K562 (cell line): Measurements from ENCODE around the gene CNR2. TPM values are rescaled to one million over a fixed set of nuclear protein-coding genes. Genes with fewer than 3 reads are reported as not detected.
A peak's percentile ranks its signal among the peaks of the same experiment; 100 is the strongest.

Experiments
- ATF1 ChIP-seq, 2 experiments: fragments of 450-650 bp in 1 of 2; IDR thresholded peaks; 2 replicates each; pipeline ENCODE4 v1.6.1; 2016; ENCODE audit warnings: missing compliant biosample characterization in 1 of 2, missing genetic modification characterization in 1 of 2
- E2F6 ChIP-seq, 2 experiments: IDR thresholded peaks; 2 replicates each; pipeline ENCODE4 v1.6.1; 2011; ENCODE audit warnings: borderline replicate concordance in 1 of 2, control low read depth in 1 of 2, low read depth in 1 of 2, low read length in 1 of 2, mild to moderate bottlenecking in 1 of 2, mixed read lengths in 1 of 2, moderate library complexity in 1 of 2; ENCODE audit not compliant: insufficient read depth in 1 of 2, insufficient read length in 1 of 2, poor library complexity in 1 of 2, severe bottlenecking in 1 of 2; ENCODE audit errors: extremely low read depth in 1 of 2
- EP400 ChIP-seq: fragments of 450-650 bp; IDR thresholded peaks from 2 replicates; pipeline ENCODE4 v1.6.1; 2017; ENCODE audit warnings: antibody characterized with exemption, mild to moderate bottlenecking, moderate library complexity
- GTF2F1 ChIP-seq: IDR thresholded peaks from 2 replicates; pipeline ENCODE4 v1.6.1; 2011; ENCODE audit warnings: low read depth, low read length, improper control_type of control experiment
- HBP1 ChIP-seq: fragments of 450-650 bp; formaldehyde crosslinking; IDR thresholded peaks from 2 replicates; pipeline ENCODE4 v1.4.0; 2022; ENCODE audit warnings: missing genetic modification characterization
- MYC ChIP-seq, 2 experiments: fragments of 250-450 bp in 1 of 2; sonication (Bioruptor Pico) in 1 of 2; IDR thresholded peaks; 2 replicates each; pipeline versions ENCODE4 v1.5.1 to v1.6.1; 2012 to 2021; ENCODE audit warnings: low read depth in 2 of 2, borderline replicate concordance in 1 of 2, improper control_type of control experiment in 1 of 2, low read length in 1 of 2, mild to moderate bottlenecking in 1 of 2, moderate library complexity in 1 of 2
- NONO ChIP-seq, 2 experiments: fragments of 200-400 bp in 1 of 2; fragments of 450-650 bp in 1 of 2; formaldehyde crosslinking in 1 of 2; IDR thresholded peaks; 2 replicates each; pipeline ENCODE4 v1.6.1; 2017; ENCODE audit warnings: low read depth in 2 of 2, mild to moderate bottlenecking in 2 of 2, moderate library complexity in 2 of 2, low read length in 1 of 2
- RB1 ChIP-seq: fragments of 450-650 bp; IDR thresholded peaks from 2 replicates; pipeline ENCODE4 v1.6.1; 2017; ENCODE audit warnings: low read depth, mild to moderate bottlenecking
- SETDB1 ChIP-seq: IDR thresholded peaks from one replicate; pipeline ENCODE4 v1.6.1; 2012; ENCODE audit warnings: low read length, control low read depth, inconsistent platforms
- SIN3A ChIP-seq, 2 experiments: fragments of 150-350 bp in 1 of 2; IDR thresholded peaks; 2 replicates each; pipeline ENCODE4 v1.6.1; 2011 to 2016; ENCODE audit warnings: borderline replicate concordance in 2 of 2, low read depth in 2 of 2, low read length in 2 of 2, mild to moderate bottlenecking in 2 of 2, moderate library complexity in 2 of 2; ENCODE audit not compliant: control insufficient read depth in 1 of 2
- TCFL5 ChIP-seq: fragments of 250-450 bp; sonication (Bioruptor Pico); conservative IDR thresholded peaks from 2 replicates; pipeline ENCODE4 v1.6.1; 2021; ENCODE audit warnings: mild to moderate bottlenecking, moderate library complexity, matching md5 sums
- TEAD1 ChIP-seq, 2 experiments: fragments of 450-650 bp in 1 of 2; sonication (generic) in 1 of 2; formaldehyde crosslinking; IDR thresholded peaks; 2 replicates each; pipeline versions ENCODE4 v1.4.0 to v1.8.0; 2020 to 2022; ENCODE audit warnings: mild to moderate bottlenecking in 2 of 2, missing genetic modification reagents in 1 of 2
- TOE1 ChIP-seq, 2 experiments: fragments of 450-650 bp in 1 of 2; sonication (generic) in 1 of 2; formaldehyde crosslinking in 1 of 2; IDR thresholded peaks; 2 replicates each; pipeline versions ENCODE4 v1.7.1 to v1.8.0; 2016 to 2022; ENCODE audit warnings: borderline replicate concordance in 2 of 2, mild to moderate bottlenecking in 2 of 2, antibody characterized with exemption in 1 of 2, inconsistent platforms in 1 of 2, low read depth in 1 of 2, missing genetic modification reagents in 1 of 2, moderate library complexity in 1 of 2
- XRCC3 ChIP-seq: fragments of 450-650 bp; IDR thresholded peaks from 2 replicates; pipeline ENCODE4 v1.6.1; 2017; ENCODE audit warnings: mild to moderate bottlenecking, moderate library complexity
- YY1 ChIP-seq, 3 experiments: IDR thresholded peaks; 2 replicates each; pipeline ENCODE4 v1.6.1; 2011; ENCODE audit warnings: low read length in 2 of 3, mild to moderate bottlenecking in 2 of 3, moderate library complexity in 2 of 3, borderline replicate concordance in 1 of 3, control low read depth in 1 of 3, low read depth in 1 of 3; ENCODE audit not compliant: insufficient read depth in 3 of 3, insufficient replicate concordance in 2 of 3, control insufficient read depth in 1 of 3, insufficient read length in 1 of 3; ENCODE audit errors: extremely low read depth in 1 of 3
- ZNF197 ChIP-seq: fragments of 200-800 bp; sonication (Bioruptor generic); IDR thresholded peaks from 2 replicates; pipeline ENCODE4 v1.6.1; 2016; ENCODE audit warnings: low read depth, missing genetic modification characterization, missing compliant biosample characterization
- ZNF408 ChIP-seq: fragments of 250-450 bp; sonication (Bioruptor Pico); IDR thresholded peaks from 2 replicates; pipeline ENCODE4 v1.4.0; 2020; ENCODE audit warnings: low read depth, mild to moderate bottlenecking, moderate library complexity
- polyA plus RNA-seq, 8 experiments: library from polyadenylated mRNA; depleted of rRNA in 4 of 8; stranded (reverse) in 5 of 8; unstranded in 3 of 8; fragments of >200 nt; fragmentation: Nextera tagmentation in 2 of 8; fragmentation: Illumina TruSeq in 1 of 8; extraction: Ambion mirVana in 2 of 8; extraction: Trizol in 1 of 8; gene quantifications; 2 replicates each; pipeline versions ENCODE4 v1.2.1 to v1.2.3, GENCODE V29; 2011 to 2014; ENCODE audit warnings: inconsistent platforms in 1 of 8, missing spikeins in 1 of 8
- total RNA-seq, 7 experiments: library from RNA; depleted of rRNA in 6 of 7; stranded (reverse); fragments of >200 nt in 6 of 7; fragmentation: Illumina TruSeq in 2 of 7; extraction: Trizol in 2 of 7; gene quantifications; 2 replicates each; pipeline versions ENCODE4 v1.2.1 to v1.2.3, GENCODE V29; 2011 to 2021; ENCODE audit warnings: low replicate concordance in 1 of 7
- TF ChIP-seq, protein P1 (sequence below): IDR thresholded peaks from 2 replicates; pipeline ENCODE4 v1.6.1; 2014; ENCODE audit warnings: antibody characterized with exemption
- TF ChIP-seq, protein P2 (sequence below): fragments of 450-650 bp; formaldehyde crosslinking; IDR thresholded peaks from 2 replicates; pipeline ENCODE4 v1.4.0; 2022; ENCODE audit warnings: mild to moderate bottlenecking, moderate library complexity

Gene CNR2
- total and polyA plus RNA-seq, 9 of the 15 experiments (the other 6 are each of a cell fraction or from before 2014, with no cell fraction given), result not detected

GRCh38 chr1:23825076-23825761 lies 87.9 kb downstream of the CNR2 start, which contains the start of gene HMGCL (continued):
- peak; percentile 23 to 55 for TF ChIP-seq E2F6 (IDR thresholded peaks at IDR 0.05; ENCODE audit: borderline replicate concordance in 1 of 2, extremely low read depth in 1 of 2, insufficient read depth in 1 of 2, insufficient read length in 1 of 2, low read depth in 1 of 2, low read length in 1 of 2, poor library complexity in 1 of 2, severe bottlenecking in 1 of 2)
- TF ChIP-seq YY1 (IDR thresholded peaks at IDR 0.05; ENCODE audit: borderline replicate concordance in 1 of 3, control insufficient read depth in 1 of 3, extremely low read depth in 1 of 3, insufficient read depth in 3 of 3, insufficient read length in 1 of 3, insufficient replicate concordance in 2 of 3, low read depth in 1 of 3, low read length in 2 of 3), result peak; percentile 85 to 99 (median 98)
- TF ChIP-seq GTF2F1, result no peak
- peak; percentile 76; the same call in 1 of the 2 replicates for TF ChIP-seq EP400
- TF ChIP-seq ZNF408 (CRISPR knock-in tag), result no peak
- TF ChIP-seq SIN3A (IDR thresholded peaks at IDR 0.05; ENCODE audit: borderline replicate concordance in 2 of 2, control insufficient read depth in 1 of 2, low read depth in 2 of 2, low read length in 2 of 2), result peak; percentile 94 to 97
- TF ChIP-seq, protein P1, sequence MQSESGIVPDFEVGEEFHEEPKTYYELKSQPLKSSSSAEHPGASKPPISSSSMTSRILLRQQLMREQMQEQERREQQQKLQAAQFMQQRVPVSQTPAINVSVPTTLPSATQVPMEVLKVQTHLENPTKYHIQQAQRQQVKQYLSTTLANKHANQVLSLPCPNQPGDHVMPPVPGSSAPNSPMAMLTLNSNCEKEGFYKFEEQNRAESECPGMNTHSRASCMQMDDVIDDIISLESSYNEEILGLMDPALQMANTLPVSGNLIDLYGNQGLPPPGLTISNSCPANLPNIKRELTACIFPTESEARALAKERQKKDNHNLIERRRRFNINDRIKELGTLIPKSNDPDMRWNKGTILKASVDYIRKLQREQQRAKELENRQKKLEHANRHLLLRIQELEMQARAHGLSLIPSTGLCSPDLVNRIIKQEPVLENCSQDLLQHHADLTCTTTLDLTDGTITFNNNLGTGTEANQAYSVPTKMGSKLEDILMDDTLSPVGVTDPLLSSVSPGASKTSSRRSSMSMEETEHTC, result peak; percentile 99
- peak; percentile 84 for TF ChIP-seq SETDB1
- no peak for TF ChIP-seq HBP1 (CRISPR knock-in tag)
- peak in 1 of 2 experiments; percentile 62; a peak in 1 of 4 replicates for TF ChIP-seq TEAD1 (CRISPR knock-in tag; IDR thresholded peaks at IDR 0.05)
- peak in 1 of 2 experiments; percentile 38; a peak in 1 of 4 replicates for TF ChIP-seq NONO (IDR thresholded peaks at IDR 0.05; ENCODE audit: low read depth in 2 of 2, low read length in 1 of 2)
- TF ChIP-seq XRCC3, result no peak
- peak; percentile 89; the same call in 1 of the 2 replicates for TF ChIP-seq TOE1 (IDR thresholded peaks at IDR 0.05; ENCODE audit: borderline replicate concordance)
- no peak for TF ChIP-seq TOE1 (CRISPR knock-in tag; IDR thresholded peaks at IDR 0.05; ENCODE audit: borderline replicate concordance, low read depth)
- TF ChIP-seq TCFL5 (CRISPR knock-in tag), result no peak
- 0 out of 2 replicates have a peak, but pooled peaks have one; percentile 20 for TF ChIP-seq ATF1 (CRISPR knock-in tag; IDR thresholded peaks at IDR 0.05)
- TF ChIP-seq ATF1 (tag; IDR thresholded peaks at IDR 0.05), result peak; percentile 68
- TF ChIP-seq RB1, result peak; percentile 93
- TF ChIP-seq MYC (IDR thresholded peaks at IDR 0.05; ENCODE audit: low read depth, low read length), result peak; percentile 81; the same call in 1 of the 2 replicates
- TF ChIP-seq MYC (CRISPR knock-in tag; IDR thresholded peaks at IDR 0.05; ENCODE audit: borderline replicate concordance, low read depth), result peak; percentile 71; the same call in 1 of the 2 replicates
- TF ChIP-seq, protein P2, sequence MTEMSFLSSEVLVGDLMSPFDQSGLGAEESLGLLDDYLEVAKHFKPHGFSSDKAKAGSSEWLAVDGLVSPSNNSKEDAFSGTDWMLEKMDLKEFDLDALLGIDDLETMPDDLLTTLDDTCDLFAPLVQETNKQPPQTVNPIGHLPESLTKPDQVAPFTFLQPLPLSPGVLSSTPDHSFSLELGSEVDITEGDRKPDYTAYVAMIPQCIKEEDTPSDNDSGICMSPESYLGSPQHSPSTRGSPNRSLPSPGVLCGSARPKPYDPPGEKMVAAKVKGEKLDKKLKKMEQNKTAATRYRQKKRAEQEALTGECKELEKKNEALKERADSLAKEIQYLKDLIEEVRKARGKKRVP (CRISPR knock-in tag), result peak; percentile 42
- 0 out of 2 replicates have a peak, but pooled peaks have one; percentile 65 for TF ChIP-seq ZNF197 (CRISPR knock-in tag)
